Nephron (organoid): ENCODE measurements around the gene SEPTIN6.
A peak's percentile ranks its signal among the peaks of the same experiment; 100 is the strongest.
"Not testable (repeated sequence)": the region's sequence is repeated elsewhere in the genome, so short reads cannot be mapped to it uniquely, and the experiment has no call there.

Source experiments
- H3K27ac Mint-ChIP-seq, 3 experiments: 2 replicates each; pipeline ENCODE4 v1.8.0; 2020; ENCODE audit warnings: mixed read lengths in 3 of 3, mild to moderate bottlenecking in 2 of 3, moderate library complexity in 1 of 3
- H3K27me3 Mint-ChIP-seq: 2 replicates; pipeline ENCODE4 v1.8.0; 2021; ENCODE audit warnings: low read depth, mild to moderate bottlenecking, moderate library complexity, mixed read lengths
- H3K36me3 Mint-ChIP-seq: 2 replicates; pipeline ENCODE4 v1.8.0; 2020; ENCODE audit warnings: low read depth, mixed read lengths
- H3K4me1 Mint-ChIP-seq: 2 replicates; pipeline ENCODE4 v1.8.0; 2020; ENCODE audit warnings: mixed read lengths
- H3K4me3 Mint-ChIP-seq, 3 experiments: 2 replicates each; pipeline ENCODE4 v1.8.0; 2020; ENCODE audit warnings: mild to moderate bottlenecking in 3 of 3, mixed read lengths in 3 of 3, moderate library complexity in 2 of 3
- H3K9me3 Mint-ChIP-seq: 2 replicates; pipeline ENCODE4 v1.8.0; 2020; ENCODE audit warnings: mixed read lengths
- TF ChIP-seq, protein P1 (sequence below), 3 experiments: fragments of 200-600 bp; sonication (generic); IDR thresholded peaks; one replicate each; pipeline ENCODE4 v1.5.0; 2021; ENCODE audit warnings: antibody characterized with exemption in 3 of 3; ENCODE audit not compliant: unreplicated experiment in 3 of 3

The SEPTIN6 gene

DNA sequence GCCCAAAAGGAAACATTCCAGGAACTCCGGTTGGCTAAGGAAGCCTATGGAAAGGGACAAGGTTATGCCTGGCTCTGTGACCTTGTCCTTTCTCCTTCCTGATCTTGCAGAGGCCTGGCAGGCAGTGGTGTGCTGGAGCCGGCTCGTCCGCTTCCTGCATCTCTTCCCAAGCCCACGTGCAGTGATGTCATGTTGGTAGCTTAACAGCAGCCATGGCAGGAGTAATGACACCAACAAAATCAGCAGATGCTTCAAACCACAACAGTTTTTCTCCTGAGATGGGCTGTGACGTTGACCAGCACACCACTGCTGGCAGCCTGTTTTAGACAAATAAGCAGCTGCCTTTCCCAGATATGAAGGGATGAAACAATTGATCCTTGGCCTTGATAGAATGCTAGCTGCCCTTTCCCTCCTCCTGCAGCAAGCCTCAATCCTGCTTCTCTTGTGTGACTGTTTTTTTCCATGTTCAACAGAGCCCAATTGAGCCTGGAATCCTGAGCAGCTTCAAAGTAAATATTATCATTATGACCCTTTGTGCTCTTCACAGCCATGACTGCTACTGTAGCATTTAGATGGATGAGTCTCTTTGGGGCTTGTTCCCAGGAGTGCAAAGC is 23.4 kb downstream of the SEPTIN6 start:
- Mint-ChIP-seq H3K36me3 (peaks cover 14% of the 10 kb centered on the region), H3K27me3 (no peaks in the 10 kb centered on the region), H3K9me3 (peaks cover 6% of the 10 kb centered on the region), H3K4me1 (peaks cover 31% of the 10 kb centered on the region), H3K27ac (peak overlapping the region; percentile 47 to 89 (median 87)), H3K4me3 (no peak overlapping the region)
- TF ChIP-seq, protein P1, sequence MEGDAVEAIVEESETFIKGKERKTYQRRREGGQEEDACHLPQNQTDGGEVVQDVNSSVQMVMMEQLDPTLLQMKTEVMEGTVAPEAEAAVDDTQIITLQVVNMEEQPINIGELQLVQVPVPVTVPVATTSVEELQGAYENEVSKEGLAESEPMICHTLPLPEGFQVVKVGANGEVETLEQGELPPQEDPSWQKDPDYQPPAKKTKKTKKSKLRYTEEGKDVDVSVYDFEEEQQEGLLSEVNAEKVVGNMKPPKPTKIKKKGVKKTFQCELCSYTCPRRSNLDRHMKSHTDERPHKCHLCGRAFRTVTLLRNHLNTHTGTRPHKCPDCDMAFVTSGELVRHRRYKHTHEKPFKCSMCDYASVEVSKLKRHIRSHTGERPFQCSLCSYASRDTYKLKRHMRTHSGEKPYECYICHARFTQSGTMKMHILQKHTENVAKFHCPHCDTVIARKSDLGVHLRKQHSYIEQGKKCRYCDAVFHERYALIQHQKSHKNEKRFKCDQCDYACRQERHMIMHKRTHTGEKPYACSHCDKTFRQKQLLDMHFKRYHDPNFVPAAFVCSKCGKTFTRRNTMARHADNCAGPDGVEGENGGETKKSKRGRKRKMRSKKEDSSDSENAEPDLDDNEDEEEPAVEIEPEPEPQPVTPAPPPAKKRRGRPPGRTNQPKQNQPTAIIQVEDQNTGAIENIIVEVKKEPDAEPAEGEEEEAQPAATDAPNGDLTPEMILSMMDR (IDR thresholded peaks at IDR 0.05; ENCODE audit: unreplicated experiment in 3 of 3) = no peak

DNA sequence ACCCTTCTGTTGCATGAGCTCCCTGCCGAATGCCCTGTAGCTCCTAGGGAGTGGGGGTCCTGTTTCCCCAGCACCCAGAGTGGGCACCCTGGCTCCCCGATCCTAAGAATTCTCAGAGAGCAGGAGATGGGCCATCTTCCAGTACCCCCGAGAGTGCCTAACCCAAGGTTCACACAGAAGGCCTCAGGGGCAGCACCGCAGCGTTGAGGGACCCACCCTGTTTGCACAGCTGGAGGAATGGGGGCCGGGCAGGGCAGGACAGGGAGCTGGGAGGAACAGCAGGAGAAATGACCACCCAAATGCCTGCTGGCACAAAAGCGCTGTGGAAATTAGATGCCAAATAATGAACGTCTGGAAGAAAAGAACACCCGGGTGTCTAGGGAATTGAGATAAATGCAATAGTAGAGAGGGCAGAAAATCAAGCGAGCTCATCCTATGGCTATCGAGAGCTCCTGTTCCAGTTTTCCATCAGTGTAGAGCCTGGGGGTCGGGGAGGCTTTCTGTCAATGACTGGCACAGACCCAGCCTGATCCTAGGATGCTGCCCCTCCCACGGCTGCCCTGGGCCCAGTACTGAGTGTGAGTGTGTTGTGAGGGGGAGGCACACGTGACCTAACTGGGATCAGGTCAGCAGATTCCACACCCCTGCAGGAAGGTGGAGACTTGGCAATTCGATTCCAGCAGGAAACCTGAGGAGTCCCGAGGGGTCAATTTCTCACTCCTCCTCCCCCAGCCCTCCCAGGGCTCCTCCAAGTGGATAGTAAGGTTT is 25.7 kb downstream of the SEPTIN6 start:
- H3K36me3 Mint-ChIP-seq = peaks cover 27% of the 10 kb centered on the region
- H3K27ac Mint-ChIP-seq = peak overlapping the region; percentile 86 to 95 (median 92)
- no peaks in the 10 kb centered on the region for H3K27me3 Mint-ChIP-seq
- peaks cover 27% of the 10 kb centered on the region for H3K4me1 Mint-ChIP-seq
- H3K9me3 Mint-ChIP-seq = peaks cover 3% of the 10 kb centered on the region
- TF ChIP-seq, protein P1 (IDR thresholded peaks at IDR 0.05; ENCODE audit: unreplicated experiment in 3 of 3) = no peak
- peak overlapping the region in 1 of 3 experiments; percentile 25 for H3K4me3 Mint-ChIP-seq

DNA sequence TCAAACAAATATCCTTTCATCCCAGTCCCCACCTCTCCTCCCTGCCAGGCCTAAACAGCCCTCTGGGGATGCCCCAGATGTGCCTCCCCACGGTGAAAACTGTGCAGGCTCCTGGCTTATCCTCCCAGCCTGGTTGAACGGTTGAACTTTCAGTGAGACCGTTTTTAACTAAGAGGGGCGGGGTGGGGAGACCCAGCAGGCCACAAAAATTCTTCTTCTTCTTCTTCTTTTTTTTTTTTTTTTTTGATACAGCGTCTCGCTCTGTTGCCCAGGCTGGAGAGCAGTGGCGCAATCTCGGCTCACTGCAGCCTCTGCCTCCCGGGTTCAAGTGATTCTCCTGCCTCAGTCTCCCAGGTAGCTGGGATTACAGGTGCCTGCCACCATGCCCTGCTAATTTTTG is 28.1 kb downstream of the SEPTIN6 start:
- H3K4me3 Mint-ChIP-seq, H3K27me3 Mint-ChIP-seq, H3K9me3 Mint-ChIP-seq, H3K27ac Mint-ChIP-seq: not testable (repeated sequence)
- Mint-ChIP-seq H3K4me1 (peaks cover 23% of the 10 kb centered on the region), H3K36me3 (peaks cover 34% of the 10 kb centered on the region)

DNA sequence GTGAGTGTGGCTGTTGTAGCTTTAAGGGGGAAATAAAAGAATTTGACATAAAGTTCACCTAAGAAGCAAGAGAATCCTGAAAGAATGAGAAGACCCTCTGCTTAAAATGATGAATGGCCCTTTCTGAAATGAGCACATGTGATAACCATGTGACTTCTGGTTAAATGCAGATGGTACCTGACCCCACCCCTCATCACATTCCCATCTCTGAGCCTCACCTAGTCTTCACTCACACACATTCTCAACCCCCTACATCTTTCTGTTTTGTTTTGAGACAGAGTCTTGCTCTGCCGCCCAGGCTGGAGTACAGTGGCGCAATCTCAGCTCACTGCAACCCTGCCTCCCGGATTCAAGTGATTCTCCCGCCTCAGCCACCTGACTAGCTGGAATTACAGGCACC is 31.5 kb downstream of the SEPTIN6 start:
- peaks cover 51% of the 10 kb centered on the region for H3K36me3 Mint-ChIP-seq
- H3K9me3 Mint-ChIP-seq = peaks cover 13% of the 10 kb centered on the region
- H3K27me3 Mint-ChIP-seq = no peaks in the 10 kb centered on the region
- H3K27ac Mint-ChIP-seq = no peak overlapping the region
- H3K4me3 Mint-ChIP-seq = no peak overlapping the region
- H3K4me1 Mint-ChIP-seq = peaks cover 6% of the 10 kb centered on the region
- TF ChIP-seq, protein P1 (IDR thresholded peaks at IDR 0.05; ENCODE audit: unreplicated experiment in 3 of 3) = no peak

DNA sequence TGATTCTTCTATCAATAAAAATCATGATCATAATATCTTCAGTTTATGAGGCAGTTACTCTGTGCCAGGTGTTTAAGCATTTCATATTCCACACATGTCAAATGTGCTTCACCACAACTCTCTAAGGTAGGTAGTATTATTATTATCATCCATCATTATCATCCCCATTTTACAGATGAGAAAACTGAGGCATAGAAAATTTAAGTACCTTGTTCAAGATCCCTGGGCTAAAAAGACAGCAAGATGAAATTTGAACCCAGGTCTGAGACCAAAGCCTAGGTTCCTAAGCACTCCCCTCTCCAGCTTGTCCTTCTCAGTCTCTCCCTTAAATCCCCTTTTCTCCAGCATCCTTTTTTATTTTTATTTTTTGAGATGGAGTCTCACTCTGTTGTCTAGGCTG is 33.4 kb downstream of the SEPTIN6 start:
- Mint-ChIP-seq H3K4me1 (peaks cover 10% of the 10 kb centered on the region), H3K4me3 (no peak overlapping the region), H3K27me3 (no peaks in the 10 kb centered on the region), H3K9me3 (peaks cover 20% of the 10 kb centered on the region), H3K36me3 (peaks cover 64% of the 10 kb centered on the region), H3K27ac (no peak overlapping the region)
- TF ChIP-seq, protein P1 (IDR thresholded peaks at IDR 0.05; ENCODE audit: unreplicated experiment in 3 of 3) = no peak

DNA sequence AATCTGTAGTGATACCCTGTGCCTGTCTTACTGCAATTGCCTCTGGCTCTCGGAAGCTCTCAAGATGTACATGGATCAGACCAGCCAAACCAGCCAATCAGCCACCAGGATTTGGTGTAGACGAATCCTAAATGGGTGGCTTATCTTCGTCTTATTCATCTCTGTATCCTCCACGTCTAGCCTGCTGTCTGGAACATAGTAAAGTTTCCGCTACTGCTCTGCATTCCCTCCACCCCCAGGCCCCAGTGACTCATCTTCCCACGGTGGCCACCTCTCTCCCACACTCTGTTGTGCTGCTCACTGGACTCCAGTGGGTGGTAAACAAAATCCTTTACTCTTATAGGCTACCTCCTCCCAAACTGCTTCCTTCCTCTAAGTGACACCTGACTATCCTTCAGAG is 37.8 kb downstream of the SEPTIN6 start:
- peaks cover 54% of the 10 kb centered on the region for H3K36me3 Mint-ChIP-seq

More for the DNA sequence above, 37.8 kb downstream of the SEPTIN6 start:
- H3K4me3 Mint-ChIP-seq = peak overlapping the region in 2 of 3 experiments; percentile 53 to 58
- TF ChIP-seq, protein P1 (IDR thresholded peaks at IDR 0.05; ENCODE audit: unreplicated experiment in 3 of 3) = no peak
- peak overlapping the region; percentile 96 to 99 (median 98) for H3K27ac Mint-ChIP-seq
- H3K27me3 Mint-ChIP-seq = no peaks in the 10 kb centered on the region
- H3K4me1 Mint-ChIP-seq = peaks cover 17% of the 10 kb centered on the region
- H3K9me3 Mint-ChIP-seq = peaks cover 19% of the 10 kb centered on the region
